Measurements from ENCODE around the gene TDP1.

Gene TDP1

DNA sequence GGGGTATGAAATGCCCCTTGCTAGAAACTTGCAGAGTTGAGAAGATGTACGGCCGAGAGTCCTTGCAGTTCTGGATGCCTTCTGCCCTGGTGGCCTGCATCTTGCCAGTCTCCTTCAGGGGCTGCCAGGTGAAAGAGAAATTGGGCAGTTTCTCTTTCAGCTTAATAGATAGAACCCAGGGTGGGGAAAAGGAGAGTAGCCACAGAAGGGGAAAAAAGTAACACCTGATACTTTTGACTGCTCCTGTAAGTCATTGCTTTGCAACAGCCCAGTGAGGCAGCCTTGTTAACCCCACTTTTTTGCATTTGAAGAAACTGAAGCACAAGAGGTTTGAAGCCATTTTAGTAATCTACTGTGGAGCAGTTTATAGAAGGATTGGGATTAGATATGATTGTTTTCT lies 27.6 kb downstream of the TDP1 start:
- Histone ChIP-seq H3K27ac (replicated peaks) (no peak overlapping the region), H3K4me3 (replicated peaks; ENCODE audit: insufficient read depth, low read length) (no peak overlapping the region), H3K27me3 (ENCODE audit: insufficient read depth, poor library complexity, severe bottlenecking) (no peaks in the 10 kb centered on the region)
- no peak for DNase-seq (ENCODE audit: low read depth in 1 of 2, low spot score in 1 of 2)
- TF ChIP-seq, protein P1, sequence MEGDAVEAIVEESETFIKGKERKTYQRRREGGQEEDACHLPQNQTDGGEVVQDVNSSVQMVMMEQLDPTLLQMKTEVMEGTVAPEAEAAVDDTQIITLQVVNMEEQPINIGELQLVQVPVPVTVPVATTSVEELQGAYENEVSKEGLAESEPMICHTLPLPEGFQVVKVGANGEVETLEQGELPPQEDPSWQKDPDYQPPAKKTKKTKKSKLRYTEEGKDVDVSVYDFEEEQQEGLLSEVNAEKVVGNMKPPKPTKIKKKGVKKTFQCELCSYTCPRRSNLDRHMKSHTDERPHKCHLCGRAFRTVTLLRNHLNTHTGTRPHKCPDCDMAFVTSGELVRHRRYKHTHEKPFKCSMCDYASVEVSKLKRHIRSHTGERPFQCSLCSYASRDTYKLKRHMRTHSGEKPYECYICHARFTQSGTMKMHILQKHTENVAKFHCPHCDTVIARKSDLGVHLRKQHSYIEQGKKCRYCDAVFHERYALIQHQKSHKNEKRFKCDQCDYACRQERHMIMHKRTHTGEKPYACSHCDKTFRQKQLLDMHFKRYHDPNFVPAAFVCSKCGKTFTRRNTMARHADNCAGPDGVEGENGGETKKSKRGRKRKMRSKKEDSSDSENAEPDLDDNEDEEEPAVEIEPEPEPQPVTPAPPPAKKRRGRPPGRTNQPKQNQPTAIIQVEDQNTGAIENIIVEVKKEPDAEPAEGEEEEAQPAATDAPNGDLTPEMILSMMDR (IDR thresholded peaks at IDR 0.05; ENCODE audit: insufficient read depth, low read length), result no peak
- TF ChIP-seq, protein P2, sequence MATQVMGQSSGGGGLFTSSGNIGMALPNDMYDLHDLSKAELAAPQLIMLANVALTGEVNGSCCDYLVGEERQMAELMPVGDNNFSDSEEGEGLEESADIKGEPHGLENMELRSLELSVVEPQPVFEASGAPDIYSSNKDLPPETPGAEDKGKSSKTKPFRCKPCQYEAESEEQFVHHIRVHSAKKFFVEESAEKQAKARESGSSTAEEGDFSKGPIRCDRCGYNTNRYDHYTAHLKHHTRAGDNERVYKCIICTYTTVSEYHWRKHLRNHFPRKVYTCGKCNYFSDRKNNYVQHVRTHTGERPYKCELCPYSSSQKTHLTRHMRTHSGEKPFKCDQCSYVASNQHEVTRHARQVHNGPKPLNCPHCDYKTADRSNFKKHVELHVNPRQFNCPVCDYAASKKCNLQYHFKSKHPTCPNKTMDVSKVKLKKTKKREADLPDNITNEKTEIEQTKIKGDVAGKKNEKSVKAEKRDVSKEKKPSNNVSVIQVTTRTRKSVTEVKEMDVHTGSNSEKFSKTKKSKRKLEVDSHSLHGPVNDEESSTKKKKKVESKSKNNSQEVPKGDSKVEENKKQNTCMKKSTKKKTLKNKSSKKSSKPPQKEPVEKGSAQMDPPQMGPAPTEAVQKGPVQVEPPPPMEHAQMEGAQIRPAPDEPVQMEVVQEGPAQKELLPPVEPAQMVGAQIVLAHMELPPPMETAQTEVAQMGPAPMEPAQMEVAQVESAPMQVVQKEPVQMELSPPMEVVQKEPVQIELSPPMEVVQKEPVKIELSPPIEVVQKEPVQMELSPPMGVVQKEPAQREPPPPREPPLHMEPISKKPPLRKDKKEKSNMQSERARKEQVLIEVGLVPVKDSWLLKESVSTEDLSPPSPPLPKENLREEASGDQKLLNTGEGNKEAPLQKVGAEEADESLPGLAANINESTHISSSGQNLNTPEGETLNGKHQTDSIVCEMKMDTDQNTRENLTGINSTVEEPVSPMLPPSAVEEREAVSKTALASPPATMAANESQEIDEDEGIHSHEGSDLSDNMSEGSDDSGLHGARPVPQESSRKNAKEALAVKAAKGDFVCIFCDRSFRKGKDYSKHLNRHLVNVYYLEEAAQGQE (IDR thresholded peaks at IDR 0.05; ENCODE audit: insufficient replicate concordance, low read depth), result no peak
- no peak for TF ChIP-seq SPI1 (IDR thresholded peaks at IDR 0.05; ENCODE audit: borderline replicate concordance, low read depth)
- no peak for TF ChIP-seq POLR2AphosphoS5 (IDR thresholded peaks at IDR 0.05; ENCODE audit: low read depth)
- no peak for TF ChIP-seq GABPA (IDR thresholded peaks at IDR 0.05; ENCODE audit: low read depth)

DNA sequence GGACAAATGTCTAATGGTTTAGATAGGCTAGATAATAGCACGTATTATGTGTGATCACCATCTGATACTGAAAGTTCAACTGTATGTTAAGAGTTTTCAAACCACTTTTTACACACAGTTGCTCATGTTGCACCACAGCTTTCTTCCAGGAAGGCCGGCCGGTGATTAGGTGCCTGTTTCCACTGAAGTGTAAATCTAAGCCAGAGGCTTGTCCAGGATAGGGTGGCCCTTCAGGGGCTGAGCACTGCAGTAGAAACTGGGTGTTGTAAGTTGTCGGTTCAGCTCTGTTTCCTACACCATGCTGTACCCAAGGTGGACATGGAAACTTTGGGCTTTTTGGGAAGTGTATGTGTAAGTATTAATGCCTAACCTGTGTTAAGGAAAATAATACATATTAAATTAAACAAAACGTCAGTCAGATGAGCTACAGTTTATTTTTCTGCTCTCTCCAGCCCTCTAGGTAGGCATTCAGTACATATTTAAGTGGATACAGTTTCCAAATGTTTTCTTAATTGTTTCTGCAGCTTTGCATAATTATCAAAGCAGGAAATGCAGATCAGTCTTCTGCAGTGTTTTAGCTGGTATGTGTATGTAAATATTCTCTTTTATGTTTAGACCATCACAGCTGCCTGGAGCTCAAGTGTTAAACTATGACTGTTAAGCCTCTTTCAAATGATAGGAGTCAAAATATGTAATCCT lies 30.9 kb downstream of the TDP1 start:
- TF ChIP-seq, protein P1 (IDR thresholded peaks at IDR 0.05; ENCODE audit: insufficient read depth, low read length), result no peak
- no peak for TF ChIP-seq SPI1 (IDR thresholded peaks at IDR 0.05; ENCODE audit: borderline replicate concordance, low read depth)
- TF ChIP-seq GABPA (IDR thresholded peaks at IDR 0.05; ENCODE audit: low read depth), result no peak
- TF ChIP-seq, protein P2 (IDR thresholded peaks at IDR 0.05; ENCODE audit: insufficient replicate concordance, low read depth), result no peak
- TF ChIP-seq POLR2AphosphoS5 (IDR thresholded peaks at IDR 0.05; ENCODE audit: low read depth), result no peak
- Histone ChIP-seq H3K27ac (replicated peaks) (no peak overlapping the region), H3K4me3 (replicated peaks; ENCODE audit: insufficient read depth, low read length) (no peak overlapping the region), H3K27me3 (ENCODE audit: insufficient read depth, poor library complexity, severe bottlenecking) (no peaks in the 10 kb centered on the region)
- DNase-seq (ENCODE audit: low read depth in 1 of 2, low spot score in 1 of 2), result no peak

DNA sequence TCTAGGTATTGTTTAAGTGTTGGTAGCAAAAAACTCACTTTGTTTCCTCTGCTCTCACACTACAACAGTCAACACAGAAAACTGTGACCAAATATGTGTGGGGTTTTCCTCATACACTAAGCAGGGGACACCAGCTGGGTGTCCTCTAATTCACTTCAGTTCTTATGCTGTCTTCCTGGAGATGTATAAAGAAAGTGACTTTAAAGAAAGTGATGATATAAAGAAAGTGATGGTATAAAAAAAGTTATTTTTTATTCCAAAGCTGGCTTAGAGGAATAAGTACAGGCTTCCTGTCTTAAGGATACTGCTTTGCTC lies 31.4 kb downstream of the TDP1 start:
- no peak for DNase-seq (ENCODE audit: low read depth in 1 of 2, low spot score in 1 of 2)
- no peak overlapping the region for H3K4me3 ChIP-seq (replicated peaks; ENCODE audit: insufficient read depth, low read length)
- H3K27ac ChIP-seq (replicated peaks), result no peak overlapping the region
- no peaks in the 10 kb centered on the region for H3K27me3 ChIP-seq (ENCODE audit: insufficient read depth, poor library complexity, severe bottlenecking)
- TF ChIP-seq SPI1 (IDR thresholded peaks at IDR 0.05; ENCODE audit: borderline replicate concordance, low read depth), result no peak
- no peak for TF ChIP-seq POLR2AphosphoS5 (IDR thresholded peaks at IDR 0.05; ENCODE audit: low read depth)
- TF ChIP-seq GABPA (IDR thresholded peaks at IDR 0.05; ENCODE audit: low read depth), result no peak
- TF ChIP-seq, protein P1 (IDR thresholded peaks at IDR 0.05; ENCODE audit: insufficient read depth, low read length), result no peak
- TF ChIP-seq, protein P2 (IDR thresholded peaks at IDR 0.05; ENCODE audit: insufficient replicate concordance, low read depth), result no peak

Measured in HL-60 (cell line).